ENCODE data around the gene ZMYND8. TPM values are rescaled to one million over a fixed set of nuclear protein-coding genes. Genes with fewer than 3 reads are reported as not detected.
"Not testable (repeated sequence)": the region's sequence is repeated elsewhere in the genome, so short reads cannot be mapped to it uniquely, and the experiment has no call there.

Gene ZMYND8
- total and polyA plus RNA-seq, 2 donors (not counting 3 experiments of a cell fraction or from before 2014, with no cell fraction given): 30.6 to 75.2 TPM

DNA sequence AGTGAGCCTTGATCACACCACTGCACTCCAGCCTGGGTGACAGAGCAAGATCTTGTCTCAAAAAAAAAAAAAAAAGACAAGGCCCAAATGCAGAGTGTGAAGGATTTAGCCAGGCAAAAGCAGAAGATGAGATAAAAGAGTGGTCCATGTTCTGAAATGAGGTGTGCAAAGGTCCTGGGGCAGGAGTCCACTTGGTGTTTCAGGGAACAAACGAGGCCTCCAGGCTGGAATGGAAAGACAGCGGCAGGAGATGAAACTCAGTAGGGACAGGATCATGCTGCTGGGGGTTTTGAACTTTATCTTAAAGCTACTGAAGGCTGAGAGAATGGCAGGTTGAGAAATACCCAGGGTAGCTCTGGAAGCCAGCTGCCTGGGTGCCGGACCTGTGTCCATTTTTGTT lies 178.2 kb downstream of the ZMYND8 start:
- no peak overlapping the region for H3K4me3 ChIP-seq (replicated peaks in 1 of 3; ENCODE audit: insufficient read depth in 1 of 3, low read depth in 1 of 3, low read length in 3 of 3)
- DNase-seq (ENCODE audit: low read depth, low spot score) (no peak), FAIRE-seq (no peak)
- ChIA-PET CTCF (no interaction called here), POLR2A (no interaction called here)
- H3K4me2 ChIP-seq (ENCODE audit: insufficient read depth, low read length): no peak overlapping the region
- no peaks in the 10 kb centered on the region for H3K9me3 ChIP-seq (replicated peaks; ENCODE audit: control insufficient read depth, insufficient read depth, low read length)
- dilution Hi-C loops (cut with MboI; ENCODE audit: extremely low pct_ligation_motif_present, low sequenced_read_pairs): no loop called here
- no peak overlapping the region for H3K27ac ChIP-seq (ENCODE audit: insufficient read depth, low read depth, low read length)
- intact Hi-C loops (cut with micrococcal nuclease): no loop called here
- no peak overlapping the region for H3K9ac ChIP-seq (replicated peaks; ENCODE audit: extremely low read depth, insufficient read depth, low read length)
- H2AFZ ChIP-seq (ENCODE audit: low read depth, low read length): no peak overlapping the region
- TF ChIP-seq FOS (IDR thresholded peaks at IDR 0.05; ENCODE audit: borderline replicate concordance, insufficient read depth, low read length) (no peak), MYC (IDR thresholded peaks at IDR 0.05; ENCODE audit: low read depth, low read length) (no peak), EZH2 (IDR thresholded peaks at IDR 0.05; ENCODE audit: borderline replicate concordance, low read depth, low read length, severe bottlenecking) (no peak), POLR2AphosphoS5 (IDR thresholded peaks at IDR 0.05; ENCODE audit: insufficient read depth, low read depth, low read length) (no peak), POLR2A (IDR thresholded peaks at IDR 0.05; ENCODE audit: low read depth, low read length) (no peak), JUN (IDR thresholded peaks at IDR 0.05; ENCODE audit: borderline replicate concordance, insufficient read depth, insufficient read length, low read depth) (no peak), GATA2 (IDR thresholded peaks at IDR 0.05; ENCODE audit: insufficient read depth, insufficient read length, low read depth, low read length) (no peak)
- TF ChIP-seq, protein P1, sequence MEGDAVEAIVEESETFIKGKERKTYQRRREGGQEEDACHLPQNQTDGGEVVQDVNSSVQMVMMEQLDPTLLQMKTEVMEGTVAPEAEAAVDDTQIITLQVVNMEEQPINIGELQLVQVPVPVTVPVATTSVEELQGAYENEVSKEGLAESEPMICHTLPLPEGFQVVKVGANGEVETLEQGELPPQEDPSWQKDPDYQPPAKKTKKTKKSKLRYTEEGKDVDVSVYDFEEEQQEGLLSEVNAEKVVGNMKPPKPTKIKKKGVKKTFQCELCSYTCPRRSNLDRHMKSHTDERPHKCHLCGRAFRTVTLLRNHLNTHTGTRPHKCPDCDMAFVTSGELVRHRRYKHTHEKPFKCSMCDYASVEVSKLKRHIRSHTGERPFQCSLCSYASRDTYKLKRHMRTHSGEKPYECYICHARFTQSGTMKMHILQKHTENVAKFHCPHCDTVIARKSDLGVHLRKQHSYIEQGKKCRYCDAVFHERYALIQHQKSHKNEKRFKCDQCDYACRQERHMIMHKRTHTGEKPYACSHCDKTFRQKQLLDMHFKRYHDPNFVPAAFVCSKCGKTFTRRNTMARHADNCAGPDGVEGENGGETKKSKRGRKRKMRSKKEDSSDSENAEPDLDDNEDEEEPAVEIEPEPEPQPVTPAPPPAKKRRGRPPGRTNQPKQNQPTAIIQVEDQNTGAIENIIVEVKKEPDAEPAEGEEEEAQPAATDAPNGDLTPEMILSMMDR (IDR thresholded peaks at IDR 0.05; ENCODE audit: extremely low read depth in 1 of 2, insufficient read depth in 1 of 2, low read depth in 1 of 2, low read length in 2 of 2): no peak
- TF ChIP-seq, protein P2, sequence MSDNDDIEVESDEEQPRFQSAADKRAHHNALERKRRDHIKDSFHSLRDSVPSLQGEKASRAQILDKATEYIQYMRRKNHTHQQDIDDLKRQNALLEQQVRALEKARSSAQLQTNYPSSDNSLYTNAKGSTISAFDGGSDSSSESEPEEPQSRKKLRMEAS (IDR thresholded peaks at IDR 0.05; ENCODE audit: insufficient read depth, insufficient read length): no peak
- no peaks in the 10 kb centered on the region for H3K9me1 ChIP-seq (replicated peaks; ENCODE audit: control insufficient read depth, extremely low read depth, insufficient read depth, low read length)
- H4K20me1 ChIP-seq (replicated peaks; ENCODE audit: control insufficient read depth, extremely low read depth, insufficient read depth, low read length): no peaks in the 10 kb centered on the region
- H3K27me3 ChIP-seq (ENCODE audit: control insufficient read depth in 2 of 2, insufficient read depth in 2 of 2, low read length in 2 of 2): peaks cover 0 to 2% of the 10 kb centered on the region in 2 experiments
- BruUV-seq (replicated peaks): no TSS peak
- no peaks in the 10 kb centered on the region for H3K36me3 ChIP-seq (ENCODE audit: control insufficient read depth in 2 of 2, extremely low read depth in 1 of 2, insufficient read depth in 2 of 2, low read length in 2 of 2)
- no peaks in the 10 kb centered on the region for H3K4me1 ChIP-seq (ENCODE audit: control insufficient read depth, extremely low read depth, insufficient read depth, low read length)
- no peaks in the 10 kb centered on the region for H3K79me2 ChIP-seq (ENCODE audit: control insufficient read depth, insufficient read depth, low read length)

DNA sequence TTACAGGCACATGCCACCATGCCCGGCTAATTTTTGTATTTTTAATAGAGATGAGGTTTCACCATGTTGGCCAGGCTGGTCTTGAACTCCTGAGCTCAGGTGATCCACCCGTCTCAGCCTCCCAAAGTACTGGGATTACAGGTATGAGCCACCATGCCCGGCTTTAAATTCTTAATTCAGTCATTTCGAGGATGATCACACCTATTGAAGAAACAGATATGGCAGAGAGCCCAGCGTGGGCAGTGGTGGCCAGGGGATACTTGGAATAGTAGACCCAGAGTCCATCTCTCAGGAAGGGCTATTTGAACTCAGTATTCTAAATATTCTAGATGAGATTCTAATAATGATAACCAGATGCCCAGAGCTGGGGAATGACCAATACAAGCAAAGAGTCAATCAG lies 180.3 kb downstream of the ZMYND8 start:
- POLR2A ChIA-PET; H3K9me3 ChIP-seq (replicated peaks; ENCODE audit: control insufficient read depth, insufficient read depth, low read length); H3K4me3 ChIP-seq (replicated peaks in 1 of 3; ENCODE audit: insufficient read depth in 1 of 3, low read depth in 1 of 3, low read length in 3 of 3); BruUV-seq (replicated peaks); H3K27me3 ChIP-seq (ENCODE audit: control insufficient read depth in 2 of 2, insufficient read depth in 2 of 2, low read length in 2 of 2); H3K27ac ChIP-seq (ENCODE audit: insufficient read depth, low read depth, low read length); H3K36me3 ChIP-seq (ENCODE audit: control insufficient read depth in 2 of 2, extremely low read depth in 1 of 2, insufficient read depth in 2 of 2, low read length in 2 of 2); H3K9ac ChIP-seq (replicated peaks; ENCODE audit: extremely low read depth, insufficient read depth, low read length); H3K9me1 ChIP-seq (replicated peaks; ENCODE audit: control insufficient read depth, extremely low read depth, insufficient read depth, low read length); H3K79me2 ChIP-seq (ENCODE audit: control insufficient read depth, insufficient read depth, low read length); intact Hi-C loops (cut with micrococcal nuclease); DNase-seq (ENCODE audit: low read depth, low spot score); H4K20me1 ChIP-seq (replicated peaks; ENCODE audit: control insufficient read depth, extremely low read depth, insufficient read depth, low read length); H3K4me1 ChIP-seq (ENCODE audit: control insufficient read depth, extremely low read depth, insufficient read depth, low read length); FAIRE-seq; dilution Hi-C loops (cut with MboI; ENCODE audit: extremely low pct_ligation_motif_present, low sequenced_read_pairs); H2AFZ ChIP-seq (ENCODE audit: low read depth, low read length); H3K4me2 ChIP-seq (ENCODE audit: insufficient read depth, low read length): not testable (repeated sequence)
- CTCF ChIA-PET: interaction anchor here (0.7 kb wide), 1 partner anchor 458 kb away, joined by 5 read pairs; no protein-coding TSS in a partner anchor

All from endothelial cell of umbilical vein (primary cell).